SK-N-SH (cell line): ENCODE results near the gene ZNF217. TPM values are rescaled to one million over a fixed set of nuclear protein-coding genes. Genes with fewer than 3 reads are reported as not detected.

Experiments
- CTCF ChIA-PET: fragments of 300-600, 350-600 bp; formaldehyde crosslinking; extraction: SDS; loops from one replicate; lab custom pipeline; 2021; lab: Yijun Ruan, JAX
- POLR2A ChIA-PET: fragments of 350-600 bp; sonication (Branson Sonifier 250); formaldehyde crosslinking; extraction: SDS; loops from one replicate; lab custom pipeline; 2020; ENCODE audit warnings: antibody characterized with exemption, inconsistent platforms; lab: Yijun Ruan, JAX
- DNase-seq: peaks from one replicate; pipeline ENCODE4 v3.0.0; 2012
- H2AFZ ChIP-seq: fragments of 200-600 bp; sonication (generic); 2 replicates; pipeline ENCODE4 v1.8.1; 2016; ENCODE audit warnings: antibody characterized with exemption, mild to moderate bottlenecking, low read depth
- H3F3A ChIP-seq: fragments of 200-600 bp; sonication (generic); replicated peaks from 2 replicates; pipeline ENCODE3; 2016; ENCODE audit warnings: antibody characterized with exemption, mild to moderate bottlenecking; ENCODE audit not compliant: insufficient read depth
- H3K27ac ChIP-seq, 2 experiments: fragments of 200-500 bp in 1 of 2; fragments of 200-600 bp in 1 of 2; sonication (Bioruptor generic) in 1 of 2; sonication (generic), shearing (Covaris generic) in 1 of 2; 2 replicates each; pipeline versions ENCODE4 v1.5.1 to v1.6.1; 2014 to 2016; ENCODE audit warnings: low read depth in 2 of 2, inconsistent platforms in 1 of 2, low read length in 1 of 2, mild to moderate bottlenecking in 1 of 2, mixed read lengths in 1 of 2
- H3K27me3 ChIP-seq: fragments of 200-600 bp; sonication (generic), shearing (Covaris generic); 2 replicates; pipeline ENCODE4 v1.6.1; 2016; ENCODE audit warnings: mixed run types; ENCODE audit not compliant: insufficient read depth
- H3K36me3 ChIP-seq, 2 experiments: fragments of 200-500 bp in 1 of 2; fragments of 200-600 bp in 1 of 2; sonication (Bioruptor generic) in 1 of 2; sonication (generic) in 1 of 2; replicated peaks in 1 of 2; 2 replicates each; pipeline versions ENCODE3 to v1.5.1; 2014 to 2016; ENCODE audit warnings: low read length in 1 of 2, mild to moderate bottlenecking in 1 of 2; ENCODE audit not compliant: insufficient read depth in 2 of 2, control insufficient read depth in 1 of 2
- H3K4me1 ChIP-seq, 2 experiments: fragments of 200-500 bp in 1 of 2; fragments of 200-600 bp in 1 of 2; sonication (Bioruptor generic) in 1 of 2; sonication (generic), shearing (Covaris generic) in 1 of 2; 2 replicates each; pipeline versions ENCODE4 v1.5.1 to v1.6.1; 2014 to 2016; ENCODE audit warnings: low read depth in 1 of 2, low read length in 1 of 2, mixed run types in 1 of 2; ENCODE audit not compliant: insufficient read depth in 2 of 2, control insufficient read depth in 1 of 2
- H3K4me2 ChIP-seq: fragments of 200-600 bp; sonication (generic), shearing (Covaris generic); 2 replicates; pipeline ENCODE4 v1.6.1; 2017; ENCODE audit warnings: mixed run types
- H3K4me3 ChIP-seq, 2 experiments: fragments of 200-500 bp in 1 of 2; fragments of 200-600 bp in 1 of 2; sonication (Bioruptor generic) in 1 of 2; sonication (generic), shearing (Covaris generic) in 1 of 2; 2 replicates each; pipeline versions ENCODE4 v1.5.1 to v1.8.1; 2014 to 2016; ENCODE audit warnings: low read depth in 2 of 2, inconsistent platforms in 1 of 2, low read length in 1 of 2, mild to moderate bottlenecking in 1 of 2, mixed read lengths in 1 of 2, moderate library complexity in 1 of 2
- H3K79me2 ChIP-seq: fragments of 200-600 bp; sonication (generic); 2 replicates; pipeline ENCODE4 v1.8.1; 2017; ENCODE audit warnings: mild to moderate bottlenecking; ENCODE audit not compliant: insufficient read depth
- H3K9ac ChIP-seq: fragments of 200-600 bp; sonication (generic); 2 replicates; pipeline ENCODE4 v1.6.1; 2017; ENCODE audit warnings: mixed run types
- H3K9me2 ChIP-seq: fragments of 200-600 bp; sonication (generic); 2 replicates; pipeline ENCODE4 v1.6.1; 2017; ENCODE audit warnings: mixed run types
- H3K9me3 ChIP-seq: fragments of 200-600 bp; sonication (generic); 2 replicates; pipeline ENCODE4 v1.6.1; 2017; ENCODE audit warnings: mixed run types, mild to moderate bottlenecking, moderate library complexity
- H4K20me1 ChIP-seq: fragments of 200-600 bp; sonication (generic); 2 replicates; pipeline ENCODE4 v1.6.1; 2017; ENCODE audit warnings: mild to moderate bottlenecking, mixed run types; ENCODE audit not compliant: insufficient read depth
- ELF1 ChIP-seq: IDR thresholded peaks from 2 replicates; pipeline ENCODE4 v1.4.0; 2012
- EP300 ChIP-seq, 2 experiments: IDR thresholded peaks; 2 replicates each; pipeline versions ENCODE4 v1.4.0 to v1.6.1; 2012; ENCODE audit warnings: borderline replicate concordance in 1 of 2, low read depth in 1 of 2, low read length in 1 of 2
- EZH2phosphoT487 ChIP-seq: fragments of 200-600 bp; sonication (generic); IDR thresholded peaks from 2 replicates; pipeline ENCODE4 v1.6.1; 2017; ENCODE audit warnings: low read depth, mixed run types, mild to moderate bottlenecking, antibody characterized with exemption, moderate library complexity, borderline replicate concordance
- GABPA ChIP-seq: IDR thresholded peaks from 2 replicates; pipeline ENCODE4 v1.4.0; 2012; ENCODE audit warnings: low read depth, mild to moderate bottlenecking
- MEF2A ChIP-seq: IDR thresholded peaks from 2 replicates; pipeline ENCODE4 v1.4.0; 2012; ENCODE audit warnings: low read depth, borderline replicate concordance
- MXI1 ChIP-seq: IDR thresholded peaks from 2 replicates; pipeline ENCODE4 v1.6.1; 2012; ENCODE audit warnings: mild to moderate bottlenecking, low read depth, low read length, improper control_type of control experiment
- NRF1 ChIP-seq: IDR thresholded peaks from 2 replicates; pipeline ENCODE4 v1.6.1; 2012; ENCODE audit warnings: low read depth, mild to moderate bottlenecking, low read length
- POLR2AphosphoS5 ChIP-seq: IDR thresholded peaks from 2 replicates; pipeline ENCODE4 v1.6.1; 2012; ENCODE audit warnings: low read depth, low read length
- RAD21 ChIP-seq: IDR thresholded peaks from 2 replicates; pipeline ENCODE4 v1.6.1; 2012; ENCODE audit warnings: mild to moderate bottlenecking, low read length
- RXRA ChIP-seq: IDR thresholded peaks from 2 replicates; pipeline ENCODE4 v1.4.0; 2012; ENCODE audit warnings: low read depth, mild to moderate bottlenecking, borderline replicate concordance
- SMC3 ChIP-seq: IDR thresholded peaks from 2 replicates; pipeline ENCODE4 v1.6.1; 2012; ENCODE audit warnings: low read depth, low read length, improper control_type of control experiment
- TAF1 ChIP-seq: IDR thresholded peaks from 2 replicates; pipeline ENCODE4 v1.6.1; 2012; ENCODE audit warnings: low read depth, mild to moderate bottlenecking, low read length, moderate library complexity, borderline replicate concordance
- TCF12 ChIP-seq: IDR thresholded peaks from 2 replicates; pipeline ENCODE4 v1.4.0; 2012
- TEAD4 ChIP-seq: IDR thresholded peaks from 2 replicates; pipeline ENCODE4 v1.4.0; 2012; ENCODE audit warnings: mild to moderate bottlenecking, borderline replicate concordance; ENCODE audit not compliant: insufficient read depth
- USF1 ChIP-seq: IDR thresholded peaks from 2 replicates; pipeline ENCODE4 v1.4.0; 2012; ENCODE audit warnings: low read depth, borderline replicate concordance
- YY1 ChIP-seq: IDR thresholded peaks from 2 replicates; pipeline ENCODE4 v1.4.0; 2012; ENCODE audit warnings: low read depth, mild to moderate bottlenecking
- ZBTB33 ChIP-seq: IDR thresholded peaks from 2 replicates; pipeline ENCODE4 v1.4.0; 2012; ENCODE audit warnings: low read depth, borderline replicate concordance
- WGBS: methylation state at CpG from one replicate; pipeline ENCODE4 v1.1.6; 2017; ENCODE audit warnings: low lambda C conversion rate; 5-methylcytosine and 5-hydroxymethylcytosine counted together
- polyA plus RNA-seq, 3 experiments: library from polyadenylated mRNA; depleted of rRNA; stranded (reverse); fragments of >200 nt; gene quantifications; 2 replicates each; pipeline ENCODE4 v1.2.3, GENCODE V29; 2012
- TF ChIP-seq, protein P1 (sequence below): fragments of 200-600 bp; sonication (generic); IDR thresholded peaks from 2 replicates; pipeline ENCODE4 v1.6.1; 2017; ENCODE audit warnings: antibody characterized with exemption, mild to moderate bottlenecking, moderate library complexity
- TF ChIP-seq, protein P2 (sequence below): IDR thresholded peaks from 2 replicates; pipeline ENCODE4 v1.6.1; 2012; ENCODE audit warnings: mild to moderate bottlenecking, low read depth, low read length, moderate library complexity
- TF ChIP-seq, protein P3 (sequence below): IDR thresholded peaks from 2 replicates; pipeline ENCODE4; 2012

The ZNF217 gene
- polyA plus RNA-seq, 1 of the 3 experiments (the other 2 are of a cell fraction), result 6.9 TPM

- TF ChIP-seq, protein P1, sequence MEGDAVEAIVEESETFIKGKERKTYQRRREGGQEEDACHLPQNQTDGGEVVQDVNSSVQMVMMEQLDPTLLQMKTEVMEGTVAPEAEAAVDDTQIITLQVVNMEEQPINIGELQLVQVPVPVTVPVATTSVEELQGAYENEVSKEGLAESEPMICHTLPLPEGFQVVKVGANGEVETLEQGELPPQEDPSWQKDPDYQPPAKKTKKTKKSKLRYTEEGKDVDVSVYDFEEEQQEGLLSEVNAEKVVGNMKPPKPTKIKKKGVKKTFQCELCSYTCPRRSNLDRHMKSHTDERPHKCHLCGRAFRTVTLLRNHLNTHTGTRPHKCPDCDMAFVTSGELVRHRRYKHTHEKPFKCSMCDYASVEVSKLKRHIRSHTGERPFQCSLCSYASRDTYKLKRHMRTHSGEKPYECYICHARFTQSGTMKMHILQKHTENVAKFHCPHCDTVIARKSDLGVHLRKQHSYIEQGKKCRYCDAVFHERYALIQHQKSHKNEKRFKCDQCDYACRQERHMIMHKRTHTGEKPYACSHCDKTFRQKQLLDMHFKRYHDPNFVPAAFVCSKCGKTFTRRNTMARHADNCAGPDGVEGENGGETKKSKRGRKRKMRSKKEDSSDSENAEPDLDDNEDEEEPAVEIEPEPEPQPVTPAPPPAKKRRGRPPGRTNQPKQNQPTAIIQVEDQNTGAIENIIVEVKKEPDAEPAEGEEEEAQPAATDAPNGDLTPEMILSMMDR, result no peak
- no peak for TF ChIP-seq RAD21
Observed at GRCh38 chr20:53576586-53577318, 16.9 kb downstream of the ZNF217 start (continued).

DNA sequence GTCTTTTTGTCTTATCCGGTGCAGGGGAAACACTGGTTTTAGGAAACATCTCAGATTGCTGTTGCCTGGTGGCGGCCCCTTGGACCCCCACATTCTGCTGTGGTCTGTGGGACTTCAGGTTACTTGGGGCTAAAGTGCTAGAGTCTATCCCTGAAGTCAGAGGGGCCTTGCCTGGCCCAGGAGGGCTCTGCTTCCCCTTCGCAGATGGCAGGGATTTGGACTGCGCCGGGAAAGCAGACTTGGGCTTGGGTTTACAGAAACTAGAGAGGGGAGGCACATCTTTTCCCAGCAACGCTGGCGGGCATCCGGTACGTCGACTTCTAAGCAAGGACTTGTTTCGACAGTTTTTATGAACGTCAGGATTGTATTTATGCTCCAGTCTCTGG, 17.5 kb downstream of the ZNF217 start:
- WGBS, result 87% methylated on average over 10 of the region's 12 CpGs
- no peak for DNase-seq
- H3K4me3 ChIP-seq, result no peak overlapping the region
- ChIA-PET CTCF (interaction anchor here (1.5 to 7.9 kb wide), 2 partner anchors 340 to 364 kb away, joined by 4 to 46 read pairs; no protein-coding TSS in a partner anchor), POLR2A (no interaction called here)
- H2AFZ ChIP-seq, result no peak overlapping the region
- no peak for TF ChIP-seq SMC3
- no peak for TF ChIP-seq EP300 (IDR thresholded peaks at IDR 0.05; ENCODE audit: borderline replicate concordance in 1 of 2, low read depth in 1 of 2, low read length in 1 of 2)
- no peak for TF ChIP-seq TAF1
- TF ChIP-seq EZH2phosphoT487, result no peak
- TF ChIP-seq USF1, result no peak
- TF ChIP-seq, protein P2, sequence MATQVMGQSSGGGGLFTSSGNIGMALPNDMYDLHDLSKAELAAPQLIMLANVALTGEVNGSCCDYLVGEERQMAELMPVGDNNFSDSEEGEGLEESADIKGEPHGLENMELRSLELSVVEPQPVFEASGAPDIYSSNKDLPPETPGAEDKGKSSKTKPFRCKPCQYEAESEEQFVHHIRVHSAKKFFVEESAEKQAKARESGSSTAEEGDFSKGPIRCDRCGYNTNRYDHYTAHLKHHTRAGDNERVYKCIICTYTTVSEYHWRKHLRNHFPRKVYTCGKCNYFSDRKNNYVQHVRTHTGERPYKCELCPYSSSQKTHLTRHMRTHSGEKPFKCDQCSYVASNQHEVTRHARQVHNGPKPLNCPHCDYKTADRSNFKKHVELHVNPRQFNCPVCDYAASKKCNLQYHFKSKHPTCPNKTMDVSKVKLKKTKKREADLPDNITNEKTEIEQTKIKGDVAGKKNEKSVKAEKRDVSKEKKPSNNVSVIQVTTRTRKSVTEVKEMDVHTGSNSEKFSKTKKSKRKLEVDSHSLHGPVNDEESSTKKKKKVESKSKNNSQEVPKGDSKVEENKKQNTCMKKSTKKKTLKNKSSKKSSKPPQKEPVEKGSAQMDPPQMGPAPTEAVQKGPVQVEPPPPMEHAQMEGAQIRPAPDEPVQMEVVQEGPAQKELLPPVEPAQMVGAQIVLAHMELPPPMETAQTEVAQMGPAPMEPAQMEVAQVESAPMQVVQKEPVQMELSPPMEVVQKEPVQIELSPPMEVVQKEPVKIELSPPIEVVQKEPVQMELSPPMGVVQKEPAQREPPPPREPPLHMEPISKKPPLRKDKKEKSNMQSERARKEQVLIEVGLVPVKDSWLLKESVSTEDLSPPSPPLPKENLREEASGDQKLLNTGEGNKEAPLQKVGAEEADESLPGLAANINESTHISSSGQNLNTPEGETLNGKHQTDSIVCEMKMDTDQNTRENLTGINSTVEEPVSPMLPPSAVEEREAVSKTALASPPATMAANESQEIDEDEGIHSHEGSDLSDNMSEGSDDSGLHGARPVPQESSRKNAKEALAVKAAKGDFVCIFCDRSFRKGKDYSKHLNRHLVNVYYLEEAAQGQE, result no peak
- TF ChIP-seq RXRA, result no peak
- no peak for TF ChIP-seq POLR2AphosphoS5
- no peak for TF ChIP-seq TCF12
- TF ChIP-seq TEAD4, result no peak
- TF ChIP-seq NRF1, result no peak
- TF ChIP-seq ZBTB33, result no peak
- no peak for TF ChIP-seq ELF1
- no peak for TF ChIP-seq MXI1
- TF ChIP-seq MEF2A, result no peak
- TF ChIP-seq, protein P3, sequence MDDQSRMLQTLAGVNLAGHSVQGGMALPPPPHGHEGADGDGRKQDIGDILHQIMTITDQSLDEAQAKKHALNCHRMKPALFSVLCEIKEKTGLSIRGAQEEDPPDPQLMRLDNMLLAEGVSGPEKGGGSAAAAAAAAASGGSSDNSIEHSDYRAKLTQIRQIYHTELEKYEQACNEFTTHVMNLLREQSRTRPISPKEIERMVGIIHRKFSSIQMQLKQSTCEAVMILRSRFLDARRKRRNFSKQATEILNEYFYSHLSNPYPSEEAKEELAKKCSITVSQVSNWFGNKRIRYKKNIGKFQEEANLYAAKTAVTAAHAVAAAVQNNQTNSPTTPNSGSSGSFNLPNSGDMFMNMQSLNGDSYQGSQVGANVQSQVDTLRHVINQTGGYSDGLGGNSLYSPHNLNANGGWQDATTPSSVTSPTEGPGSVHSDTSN, result no peak
- TF ChIP-seq YY1, result no peak
- TF ChIP-seq GABPA, result no peak
- no peaks in the 10 kb centered on the region for H3K9me3 ChIP-seq
- no peak overlapping the region for H3K27ac ChIP-seq
- H3K27me3 ChIP-seq, result no peaks in the 10 kb centered on the region
- no peak overlapping the region for H3K4me2 ChIP-seq
- H3K79me2 ChIP-seq, result peaks cover 100% of the 10 kb centered on the region
- H3F3A ChIP-seq, result peaks cover 58% of the 10 kb centered on the region
- H3K9ac ChIP-seq, result no peak overlapping the region
- peaks cover 72% of the 10 kb centered on the region for H4K20me1 ChIP-seq
- peaks cover 70 to 79% of the 10 kb centered on the region in 2 experiments for H3K36me3 ChIP-seq
- H3K4me1 ChIP-seq, result peaks cover 8 to 28% of the 10 kb centered on the region in 2 experiments; a peak in 3 of 4 replicates
- H3K9me2 ChIP-seq, result no peaks in the 10 kb centered on the region
